Stimulated activated CD8-positive, alpha-beta memory T cell treated with anti-CD3 and anti-CD28 coated beads, Interleukin-12 subunit alpha, Interleukin-12 subunit beta, amount 100 ng/mL, for 1 hour (primary cell): ENCODE data around the gene GJA1.

ENCODE experiments used
- DNase-seq: peaks from one replicate; pipeline ENCODE4 v3.0.0-alpha.2; 2020; ENCODE audit warnings: low read depth

Gene GJA1

DNA sequence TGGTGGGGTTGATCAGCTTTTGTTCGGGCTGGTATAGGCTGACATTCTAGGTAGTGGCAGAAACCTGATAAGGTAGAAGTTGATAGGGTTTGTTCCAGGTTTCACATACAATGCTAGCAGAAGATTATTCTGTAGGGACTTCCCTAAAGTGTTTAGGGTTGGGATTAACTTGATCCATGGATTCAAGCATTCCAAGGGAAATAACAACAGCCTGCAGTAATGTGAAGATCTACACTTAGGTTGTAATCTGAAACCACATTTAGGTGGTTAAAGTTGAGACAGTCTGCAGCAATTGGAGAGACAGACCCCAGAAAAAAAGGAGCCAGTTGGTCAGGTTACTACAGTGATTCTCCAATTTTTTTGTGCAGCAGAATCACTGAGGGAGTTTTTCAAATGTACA, 56.1 kb downstream of the GJA1 start:
- no peak for DNase-seq

DNA sequence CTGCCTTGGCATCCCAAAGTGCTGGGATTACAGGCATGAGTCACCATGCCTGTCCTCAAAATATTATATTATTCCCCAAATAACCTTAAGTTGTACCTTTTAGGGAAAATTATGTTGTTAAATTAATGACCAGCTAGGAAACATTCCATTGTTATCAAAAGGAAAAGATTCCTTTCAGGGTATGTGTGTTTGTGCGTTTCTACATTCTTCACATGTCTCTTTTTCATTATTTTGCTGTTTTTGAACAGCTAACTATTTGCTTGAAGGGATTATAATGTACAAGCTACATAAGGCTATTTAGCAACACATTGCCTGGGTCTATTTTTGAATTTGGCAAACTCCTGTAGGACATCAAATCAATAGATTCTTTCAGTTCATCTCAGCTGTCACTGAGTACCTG, 57.1 kb downstream of the GJA1 start:
- DNase-seq, result no peak

DNA sequence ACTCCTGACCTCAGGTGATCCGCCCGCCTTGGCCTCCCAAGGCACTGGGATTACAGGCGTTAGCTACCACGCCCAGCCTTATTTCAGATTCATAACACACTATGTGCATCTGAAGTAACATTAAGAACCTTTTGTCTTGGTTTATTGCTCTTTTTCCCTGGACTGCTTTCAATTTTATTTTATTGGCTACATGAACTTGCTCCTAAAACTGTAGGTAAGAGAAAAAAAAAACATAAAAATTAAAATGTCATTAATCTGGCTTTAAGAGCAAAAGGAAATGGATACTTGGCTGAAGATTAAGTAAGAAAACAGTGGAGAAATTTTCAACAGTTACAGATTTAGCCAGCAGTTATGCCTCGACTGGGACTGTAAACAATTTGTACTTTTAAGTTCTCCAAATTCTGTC, 62.5 kb downstream of the GJA1 start:
- no peak for DNase-seq

DNA sequence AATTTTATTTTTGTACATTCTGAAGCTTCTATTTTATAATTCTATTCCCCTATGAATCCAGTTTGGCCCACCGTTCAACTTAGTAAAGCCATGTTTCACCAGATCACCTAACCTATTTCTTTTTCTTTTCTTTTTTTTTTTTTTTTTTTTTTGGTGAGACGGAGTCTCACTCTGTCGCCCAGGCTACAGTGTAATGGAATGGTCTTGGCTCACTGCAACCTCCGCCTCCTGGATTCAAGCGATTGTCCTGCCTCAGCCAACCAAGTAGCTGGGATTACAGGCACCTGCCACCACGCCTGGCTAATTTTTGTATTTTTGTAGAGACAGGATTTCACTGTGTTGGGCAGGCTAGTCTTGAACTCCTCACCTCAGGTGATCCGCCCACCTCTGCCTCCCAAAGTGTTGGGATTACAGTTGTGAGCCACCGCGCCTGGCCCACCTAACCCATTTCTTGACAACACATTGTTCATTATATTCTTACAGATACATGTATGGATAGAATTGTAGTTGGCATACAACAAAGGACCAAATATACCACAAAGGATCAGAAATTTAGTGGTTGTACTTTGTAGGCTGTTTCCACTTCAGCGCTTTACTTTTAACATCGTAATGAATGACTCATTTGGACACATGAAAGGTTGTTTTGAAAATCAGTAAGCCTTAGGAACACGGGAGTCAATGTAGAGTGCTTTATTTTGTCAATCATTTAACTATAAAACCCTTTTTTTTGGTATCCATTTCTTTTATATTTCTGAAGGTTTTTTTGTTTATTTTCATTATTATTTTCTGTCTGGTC, 63.2 kb downstream of the GJA1 start:
- no peak for DNase-seq
